Spleen (tissue), 11 donors: Measurements from ENCODE around the gene PGBD2. TPM values are rescaled to one million over a fixed set of nuclear protein-coding genes. Genes with fewer than 3 reads are reported as not detected.
A peak's percentile ranks its signal among the peaks of the same experiment; 100 is the strongest.
"Not testable (repeated sequence)": the region's sequence is repeated elsewhere in the genome, so short reads cannot be mapped to it uniquely, and the experiment has no call there.

Source experiments
- DNase-seq: peaks from one replicate; pipeline ENCODE4 v3.0.0-alpha.2; 2020
- H3K27ac ChIP-seq, 8 donors: fragments of 200-600 bp; sonication (generic) in 7 of 8; 1 replicate in 4 of 8; 2 replicates in 4 of 8; pipeline versions ENCODE4 v1.5.0 to v1.8.0; 2016 to 2021; ENCODE audit warnings: inconsistent platforms in 4 of 8, mild to moderate bottlenecking in 4 of 8, moderate library complexity in 1 of 8
- H3K27me3 ChIP-seq, 7 donors: fragments of 200-600 bp; sonication (generic) in 6 of 7; replicated peaks in 1 of 7; 1 replicate in 4 of 7; 2 replicates in 3 of 7; pipeline versions ENCODE4 v1.5.0 to v1.8.0; 2016 to 2021; ENCODE audit warnings: inconsistent platforms in 3 of 7, mild to moderate bottlenecking in 1 of 7
- H3K36me3 ChIP-seq, 6 donors: fragments of 200-600 bp; sonication (generic) in 5 of 6; 1 replicate in 4 of 6; 2 replicates in 2 of 6; pipeline versions ENCODE4 v1.5.0 to v1.8.0; 2016 to 2021; ENCODE audit warnings: inconsistent platforms in 2 of 6
- H3K4me1 ChIP-seq, 6 donors: fragments of 200-600 bp; sonication (generic) in 5 of 6; 1 replicate in 3 of 6; 2 replicates in 3 of 6; pipeline versions ENCODE4 v1.5.0 to v1.8.0; 2016 to 2021; ENCODE audit warnings: inconsistent platforms in 3 of 6
- H3K4me3 ChIP-seq, 8 donors: fragments of 200-600 bp; sonication (generic) in 7 of 8; 1 replicate in 4 of 8; 2 replicates in 4 of 8; pipeline versions ENCODE4 v1.5.0 to v1.8.0; 2016 to 2021; ENCODE audit warnings: inconsistent platforms in 4 of 8, mild to moderate bottlenecking in 4 of 8, moderate library complexity in 2 of 8
- H3K9me3 ChIP-seq, 8 donors: fragments of 200-600 bp; sonication (generic) in 7 of 8; 1 replicate in 4 of 8; 2 replicates in 4 of 8; pipeline versions ENCODE4 v1.5.0 to v1.8.0; 2016 to 2021; ENCODE audit warnings: inconsistent platforms in 4 of 8
- WGBS, 5 donors: extraction: QIAGEN DNeasy Blood & Tissue Kit in 3 of 5; methylation state at CpG; one replicate each; pipeline versions ENCODE4 v1.1.5 to v1.1.7; 2013 to 2018; 5-methylcytosine and 5-hydroxymethylcytosine counted together
- intact Hi-C: fragments of 100-400 bp; cut with DNase I; formaldehyde crosslinking; loops from one replicate; pipeline ENCODE4 v1.15.0; 2023; ENCODE audit warnings: low total_unique reads
- polyA plus RNA-seq, 3 donors: library from polyadenylated mRNA; stranded (reverse); fragments of 200-250 nt; gene quantifications; one replicate each; pipeline ENCODE4 v1.2.1, GENCODE V29; 2013
- small RNA-seq, 4 donors: library from RNA; depleted of rRNA; stranded (forward); fragments of <200 nt; gene quantifications; one replicate each; pipeline ENCODE3, GENCODE V24; 2016
- total RNA-seq, 7 donors: library from RNA; depleted of rRNA in 3 of 7; stranded (reverse); fragments of >200 nt in 3 of 7; fragmentation: NEBNext Ultra II Directional in 4 of 7; extraction: Animal tissue kit (Norgen Biotek cat#: 25700) in 4 of 7; gene quantifications; one replicate each; pipeline versions ENCODE4 v1.1.0 to v1.2.1, GENCODE V29; 2016 to 2021
- TF ChIP-seq, protein P1 (sequence below), 11 experiments: fragments of 200-600 bp in 7 of 11; fragments of 450-650 bp in 4 of 11; sonication (generic) in 4 of 11; IDR thresholded peaks in 8 of 11; conservative IDR thresholded peaks in 3 of 11; 1 replicate in 7 of 11; 2 replicates in 4 of 11; pipeline versions ENCODE4 v1.4.0 to v1.8.0; 2016 to 2021; ENCODE audit warnings: antibody characterized with exemption in 11 of 11, inconsistent platforms in 4 of 11, mild to moderate bottlenecking in 1 of 11
- donor health status: healthy with polysubstance abuse.
- donor health status: DM: no; HTN: no; CAD: no; lungs with moderate emphysema.
- donor health status: DM: no; HTN: no; CAD: no.
- donor health status: Bipolar disorder and iron deficiency.
- donor health status: healthy.
- donor health status: DM: no; HTN: no; CAD: no.
- donor health status: DM: yes; HTN: yes; CAD: no.

Gene PGBD2
- total and polyA plus RNA-seq, 10 donors, result 7.2 to 23.1 (median 11.9) TPM

- H3K4me1 ChIP-seq, intact Hi-C loops, H3K4me3 ChIP-seq, H3K27me3 ChIP-seq, H3K36me3 ChIP-seq, H3K9me3 ChIP-seq: not testable (repeated sequence)
- 73 to 83% (median 78%) methylated on average over 8 to 42 of the region's 77 CpGs for WGBS, 5 donors
- TF ChIP-seq, protein P1, sequence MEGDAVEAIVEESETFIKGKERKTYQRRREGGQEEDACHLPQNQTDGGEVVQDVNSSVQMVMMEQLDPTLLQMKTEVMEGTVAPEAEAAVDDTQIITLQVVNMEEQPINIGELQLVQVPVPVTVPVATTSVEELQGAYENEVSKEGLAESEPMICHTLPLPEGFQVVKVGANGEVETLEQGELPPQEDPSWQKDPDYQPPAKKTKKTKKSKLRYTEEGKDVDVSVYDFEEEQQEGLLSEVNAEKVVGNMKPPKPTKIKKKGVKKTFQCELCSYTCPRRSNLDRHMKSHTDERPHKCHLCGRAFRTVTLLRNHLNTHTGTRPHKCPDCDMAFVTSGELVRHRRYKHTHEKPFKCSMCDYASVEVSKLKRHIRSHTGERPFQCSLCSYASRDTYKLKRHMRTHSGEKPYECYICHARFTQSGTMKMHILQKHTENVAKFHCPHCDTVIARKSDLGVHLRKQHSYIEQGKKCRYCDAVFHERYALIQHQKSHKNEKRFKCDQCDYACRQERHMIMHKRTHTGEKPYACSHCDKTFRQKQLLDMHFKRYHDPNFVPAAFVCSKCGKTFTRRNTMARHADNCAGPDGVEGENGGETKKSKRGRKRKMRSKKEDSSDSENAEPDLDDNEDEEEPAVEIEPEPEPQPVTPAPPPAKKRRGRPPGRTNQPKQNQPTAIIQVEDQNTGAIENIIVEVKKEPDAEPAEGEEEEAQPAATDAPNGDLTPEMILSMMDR (IDR thresholded peaks at IDR 0.05 in 8 of 11, conservative IDR thresholded peaks at IDR 0.05 in 3 of 11), result peak in 1 of 11 experiments; percentile 19
- peak overlapping the region in 1 of 8 donors; percentile 43 for H3K27ac ChIP-seq
- DNase-seq, result peak; percentile 73
Observed at GRCh38 chr1:248944134-248944999, 38.3 kb downstream of the PGBD2 start.

DNA sequence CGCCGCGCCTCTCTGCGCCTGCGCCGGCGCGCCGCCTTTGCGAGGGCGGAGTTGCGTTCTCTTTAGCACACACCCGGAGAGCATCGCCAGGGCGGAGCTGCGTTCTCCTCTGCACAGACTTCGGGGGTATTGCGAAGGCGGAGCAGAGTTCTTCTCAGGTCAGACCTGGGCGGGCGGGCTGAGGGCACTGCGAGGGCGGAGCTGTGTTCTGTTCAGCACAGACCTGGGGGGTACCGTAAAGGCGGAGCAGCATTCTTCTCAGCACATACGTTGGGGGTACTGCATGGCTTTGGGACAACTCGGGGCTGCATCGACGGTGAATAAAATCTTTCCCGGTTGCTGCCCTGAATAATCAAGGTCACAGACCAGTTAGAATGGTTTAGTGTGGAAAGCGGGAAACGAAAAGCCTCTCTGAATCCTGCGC, 39.0 kb downstream of the PGBD2 start:
- WGBS, 5 donors, result 60 to 83% (median 80%) methylated on average over 1 to 28 of the region's 33 CpGs; no CpG with 5 or more reads in 1 of the 5 donors

DNA sequence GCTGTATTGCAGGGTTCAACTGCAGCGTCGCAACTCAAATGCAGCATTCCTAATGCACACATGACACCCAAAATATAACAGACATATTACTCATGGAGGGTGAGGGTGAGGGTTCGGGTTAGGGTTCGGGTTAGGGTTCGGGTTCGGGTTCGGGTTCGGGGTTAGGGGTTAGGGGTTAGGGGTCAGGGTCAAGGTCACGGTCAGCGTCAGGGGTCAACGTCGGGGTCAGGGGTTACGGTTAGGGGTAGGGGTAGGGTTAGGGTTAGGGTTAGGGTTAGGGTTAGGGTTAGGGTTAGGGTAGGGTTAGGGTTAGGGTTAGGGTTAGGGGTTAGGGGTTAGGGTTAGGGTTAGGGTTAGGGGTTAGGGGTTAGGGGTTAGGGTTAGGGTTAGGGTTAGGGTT, 39.4 kb downstream of the PGBD2 start:
- intact Hi-C loops, H3K27ac ChIP-seq, H3K36me3 ChIP-seq, H3K4me3 ChIP-seq, H3K9me3 ChIP-seq, H3K27me3 ChIP-seq, H3K4me1 ChIP-seq: not testable (repeated sequence)
- 68 to 99% (median 79%) methylated on average over 8 to 13 of the region's 13 CpGs for WGBS, 5 donors
- peak; percentile 85 for DNase-seq

More for the DNA sequence above, 39.0 kb downstream of the PGBD2 start:
- peak; percentile 74 for DNase-seq
- H3K27me3 ChIP-seq, H3K4me1 ChIP-seq, H3K4me3 ChIP-seq, H3K36me3 ChIP-seq, H3K27ac ChIP-seq, intact Hi-C loops, H3K9me3 ChIP-seq: not testable (repeated sequence)

- intact Hi-C loops, result not testable (repeated sequence)
Observed at GRCh38 chr1:248945856-248946416, 39.9 kb downstream of the PGBD2 start.

More at GRCh38 chr1:248945856-248946416, 39.9 kb downstream of the PGBD2 start:
- H3K27ac ChIP-seq, H3K4me1 ChIP-seq, DNase-seq, H3K4me3 ChIP-seq, H3K9me3 ChIP-seq, H3K27me3 ChIP-seq, H3K36me3 ChIP-seq: not testable (repeated sequence)

Small RNAs within 50 kb of the gene (small RNA-seq; reads per million reads assigned to genes)
- 0 reads per million in 4 donors for gene RNU6-1205P

Other genes with a start within 250 kb of the PGBD2 start
- gene OR14I1, start 203.5 kb upstream of the PGBD2 start, total RNA-seq, result not detected
- not detected for gene OR14I1, start 203.5 kb upstream of the PGBD2 start, polyA plus RNA-seq
- gene LYPD8, start 150.5 kb upstream of the PGBD2 start, total RNA-seq, result under 1 TPM in 2 of 7 donors, not detected in 5; 0.37 to 0.54 TPM
- under 1 TPM; 0.09 to 0.17 (median 0.16) TPM for gene LYPD8, start 150.5 kb upstream of the PGBD2 start, polyA plus RNA-seq
- 10 to 100 TPM; 29.1 to 43.3 (median 30.7) TPM for gene SH3BP5L, start 80.3 kb upstream of the PGBD2 start, total RNA-seq
- gene SH3BP5L, start 80.3 kb upstream of the PGBD2 start, polyA plus RNA-seq, result 10 to 100 TPM; 10.1 to 23.1 (median 11.3) TPM
- gene ZNF672, start 68.0 kb upstream of the PGBD2 start, total RNA-seq, result 10 to 100 TPM; 32.6 to 43.1 (median 41.3) TPM
- 10 to 100 TPM; 13.2 to 19.8 (median 16.6) TPM for gene ZNF672, start 68.0 kb upstream of the PGBD2 start, polyA plus RNA-seq
- 10 to 100 TPM; 33.5 to 81.1 (median 45.9) TPM for gene ZNF692, start 47.1 kb upstream of the PGBD2 start, total RNA-seq
- gene ZNF692, start 47.1 kb upstream of the PGBD2 start, polyA plus RNA-seq, result 100 to 1,000 TPM in 2 of 3 donors, 10 to 100 TPM in 1; 57.1 to 138 (median 125) TPM